SK-N-SH (cell line): Measurements from ENCODE around the gene C15orf61. TPM values are rescaled to one million over a fixed set of nuclear protein-coding genes. Genes with fewer than 3 reads are reported as not detected.

ENCODE experiments used
- CTCF ChIA-PET: fragments of 300-600, 350-600 bp; formaldehyde crosslinking; extraction: SDS; loops from one replicate; lab custom pipeline; 2021; lab: Yijun Ruan, JAX
- POLR2A ChIA-PET: fragments of 350-600 bp; sonication (Branson Sonifier 250); formaldehyde crosslinking; extraction: SDS; loops from one replicate; lab custom pipeline; 2020; ENCODE audit warnings: antibody characterized with exemption, inconsistent platforms; lab: Yijun Ruan, JAX
- DNase-seq: peaks from one replicate; pipeline ENCODE4 v3.0.0; 2012
- H2AFZ ChIP-seq: fragments of 200-600 bp; sonication (generic); 2 replicates; pipeline ENCODE4 v1.8.1; 2016; ENCODE audit warnings: antibody characterized with exemption, mild to moderate bottlenecking, low read depth
- H3F3A ChIP-seq: fragments of 200-600 bp; sonication (generic); replicated peaks from 2 replicates; pipeline ENCODE3; 2016; ENCODE audit warnings: antibody characterized with exemption, mild to moderate bottlenecking; ENCODE audit not compliant: insufficient read depth
- H3K27ac ChIP-seq, 2 experiments: fragments of 200-500 bp in 1 of 2; fragments of 200-600 bp in 1 of 2; sonication (Bioruptor generic) in 1 of 2; sonication (generic), shearing (Covaris generic) in 1 of 2; 2 replicates each; pipeline versions ENCODE4 v1.5.1 to v1.6.1; 2014 to 2016; ENCODE audit warnings: low read depth in 2 of 2, inconsistent platforms in 1 of 2, low read length in 1 of 2, mild to moderate bottlenecking in 1 of 2, mixed read lengths in 1 of 2
- H3K27me3 ChIP-seq: fragments of 200-600 bp; sonication (generic), shearing (Covaris generic); 2 replicates; pipeline ENCODE4 v1.6.1; 2016; ENCODE audit warnings: mixed run types; ENCODE audit not compliant: insufficient read depth
- H3K36me3 ChIP-seq, 2 experiments: fragments of 200-500 bp in 1 of 2; fragments of 200-600 bp in 1 of 2; sonication (Bioruptor generic) in 1 of 2; sonication (generic) in 1 of 2; replicated peaks in 1 of 2; 2 replicates each; pipeline versions ENCODE3 to v1.5.1; 2014 to 2016; ENCODE audit warnings: low read length in 1 of 2, mild to moderate bottlenecking in 1 of 2; ENCODE audit not compliant: insufficient read depth in 2 of 2, control insufficient read depth in 1 of 2
- H3K4me1 ChIP-seq, 2 experiments: fragments of 200-500 bp in 1 of 2; fragments of 200-600 bp in 1 of 2; sonication (Bioruptor generic) in 1 of 2; sonication (generic), shearing (Covaris generic) in 1 of 2; 2 replicates each; pipeline versions ENCODE4 v1.5.1 to v1.6.1; 2014 to 2016; ENCODE audit warnings: low read depth in 1 of 2, low read length in 1 of 2, mixed run types in 1 of 2; ENCODE audit not compliant: insufficient read depth in 2 of 2, control insufficient read depth in 1 of 2
- H3K4me2 ChIP-seq: fragments of 200-600 bp; sonication (generic), shearing (Covaris generic); 2 replicates; pipeline ENCODE4 v1.6.1; 2017; ENCODE audit warnings: mixed run types
- H3K4me3 ChIP-seq, 2 experiments: fragments of 200-500 bp in 1 of 2; fragments of 200-600 bp in 1 of 2; sonication (Bioruptor generic) in 1 of 2; sonication (generic), shearing (Covaris generic) in 1 of 2; 2 replicates each; pipeline versions ENCODE4 v1.5.1 to v1.8.1; 2014 to 2016; ENCODE audit warnings: low read depth in 2 of 2, inconsistent platforms in 1 of 2, low read length in 1 of 2, mild to moderate bottlenecking in 1 of 2, mixed read lengths in 1 of 2, moderate library complexity in 1 of 2
- H3K79me2 ChIP-seq: fragments of 200-600 bp; sonication (generic); 2 replicates; pipeline ENCODE4 v1.8.1; 2017; ENCODE audit warnings: mild to moderate bottlenecking; ENCODE audit not compliant: insufficient read depth
- H3K9ac ChIP-seq: fragments of 200-600 bp; sonication (generic); 2 replicates; pipeline ENCODE4 v1.6.1; 2017; ENCODE audit warnings: mixed run types
- H3K9me2 ChIP-seq: fragments of 200-600 bp; sonication (generic); 2 replicates; pipeline ENCODE4 v1.6.1; 2017; ENCODE audit warnings: mixed run types
- H3K9me3 ChIP-seq: fragments of 200-600 bp; sonication (generic); 2 replicates; pipeline ENCODE4 v1.6.1; 2017; ENCODE audit warnings: mixed run types, mild to moderate bottlenecking, moderate library complexity
- H4K20me1 ChIP-seq: fragments of 200-600 bp; sonication (generic); 2 replicates; pipeline ENCODE4 v1.6.1; 2017; ENCODE audit warnings: mild to moderate bottlenecking, mixed run types; ENCODE audit not compliant: insufficient read depth
- ELF1 ChIP-seq: IDR thresholded peaks from 2 replicates; pipeline ENCODE4 v1.4.0; 2012
- EZH2phosphoT487 ChIP-seq: fragments of 200-600 bp; sonication (generic); IDR thresholded peaks from 2 replicates; pipeline ENCODE4 v1.6.1; 2017; ENCODE audit warnings: low read depth, mixed run types, mild to moderate bottlenecking, antibody characterized with exemption, moderate library complexity, borderline replicate concordance
- FOXJ3 ChIP-seq: sonication (generic); formaldehyde crosslinking; IDR thresholded peaks from 2 replicates; pipeline ENCODE4 v1.5.1; 2020; ENCODE audit warnings: mild to moderate bottlenecking, missing genetic modification reagents
- GATA2 ChIP-seq: sonication (generic); formaldehyde crosslinking; IDR thresholded peaks from 2 replicates; pipeline ENCODE4 v1.5.0; 2020; ENCODE audit warnings: mild to moderate bottlenecking, missing genetic modification reagents
- JUND ChIP-seq: IDR thresholded peaks from 2 replicates; pipeline ENCODE4 v1.4.0; 2012
- POLR2AphosphoS5 ChIP-seq: IDR thresholded peaks from 2 replicates; pipeline ENCODE4 v1.6.1; 2012; ENCODE audit warnings: low read depth, low read length
- REST ChIP-seq: IDR thresholded peaks from 2 replicates; pipeline ENCODE4 v1.6.1; 2012; ENCODE audit warnings: mild to moderate bottlenecking, low read depth, low read length, moderate library complexity
- SMC3 ChIP-seq: IDR thresholded peaks from 2 replicates; pipeline ENCODE4 v1.6.1; 2012; ENCODE audit warnings: low read depth, low read length, improper control_type of control experiment
- YY1 ChIP-seq: IDR thresholded peaks from 2 replicates; pipeline ENCODE4 v1.4.0; 2012; ENCODE audit warnings: low read depth, mild to moderate bottlenecking
- polyA plus RNA-seq, 3 experiments: library from polyadenylated mRNA; depleted of rRNA; stranded (reverse); fragments of >200 nt; gene quantifications; 2 replicates each; pipeline ENCODE4 v1.2.3, GENCODE V29; 2012
- TF ChIP-seq, protein P1 (sequence below): IDR thresholded peaks from 2 replicates; pipeline ENCODE4; 2012
- TF ChIP-seq, protein P2 (sequence below): IDR thresholded peaks from 2 replicates; pipeline ENCODE4 v1.4.0; 2012; ENCODE audit warnings: low read depth, borderline replicate concordance
- TF ChIP-seq, protein P3 (sequence below): fragments of 150-350 bp; IDR thresholded peaks from 2 replicates; pipeline ENCODE4 v1.6.1; 2016; ENCODE audit warnings: mild to moderate bottlenecking, low read depth, low read length

C15orf61 gene
- polyA plus RNA-seq, 1 of the 3 experiments (the other 2 are of a cell fraction): 4.0 TPM

DNA sequence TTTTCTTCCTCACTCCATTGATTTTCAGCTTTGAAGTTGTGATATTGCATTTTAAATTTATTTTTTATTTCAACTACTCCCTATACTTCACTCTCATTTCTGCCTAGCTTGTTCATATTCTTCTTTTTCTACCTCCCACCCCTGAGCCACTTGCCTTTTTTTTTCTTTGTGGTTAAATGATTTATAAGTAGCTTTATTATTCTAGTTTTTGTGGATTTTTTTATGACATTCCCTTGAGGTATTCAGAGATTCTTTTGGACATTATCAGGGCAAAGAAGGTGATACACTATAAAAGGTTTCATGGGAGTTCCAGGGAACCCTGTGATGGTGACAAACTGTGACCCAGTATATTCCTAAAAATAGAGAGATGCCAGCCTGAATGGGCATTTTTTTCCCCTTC is 3.3 kb downstream of the C15orf61 start:
- Histone ChIP-seq H3K9me3 (no peaks in the 10 kb centered on the region), H3K4me1 (peaks cover 12 to 20% of the 10 kb centered on the region in 2 experiments; a peak in 3 of 4 replicates), H3K27ac (no peak overlapping the region), H3K36me3 (peaks cover 12 to 23% of the 10 kb centered on the region in 2 experiments), H4K20me1 (no peaks in the 10 kb centered on the region), H3K27me3 (no peaks in the 10 kb centered on the region), H2AFZ (no peak overlapping the region), H3K9ac (no peak overlapping the region; the same call in 1 of the 2 replicates), H3K4me2 (0 out of 2 replicates have a peak overlapping the region, but pooled peaks have one; percentile 90), H3K79me2 (peaks cover 48% of the 10 kb centered on the region), H3K4me3 (no peak overlapping the region), H3K9me2 (no peaks in the 10 kb centered on the region), H3F3A (peaks cover 12% of the 10 kb centered on the region)
- ChIA-PET POLR2A (no interaction called here), CTCF (interaction anchor here (0.6 to 1.6 kb wide), 5 partner anchors 9 to 214 kb away, joined by 3 to 5 read pairs (median 3); no protein-coding TSS in a partner anchor)
- TF ChIP-seq, protein P1, sequence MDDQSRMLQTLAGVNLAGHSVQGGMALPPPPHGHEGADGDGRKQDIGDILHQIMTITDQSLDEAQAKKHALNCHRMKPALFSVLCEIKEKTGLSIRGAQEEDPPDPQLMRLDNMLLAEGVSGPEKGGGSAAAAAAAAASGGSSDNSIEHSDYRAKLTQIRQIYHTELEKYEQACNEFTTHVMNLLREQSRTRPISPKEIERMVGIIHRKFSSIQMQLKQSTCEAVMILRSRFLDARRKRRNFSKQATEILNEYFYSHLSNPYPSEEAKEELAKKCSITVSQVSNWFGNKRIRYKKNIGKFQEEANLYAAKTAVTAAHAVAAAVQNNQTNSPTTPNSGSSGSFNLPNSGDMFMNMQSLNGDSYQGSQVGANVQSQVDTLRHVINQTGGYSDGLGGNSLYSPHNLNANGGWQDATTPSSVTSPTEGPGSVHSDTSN: no peak
- TF ChIP-seq GATA2: no peak
- TF ChIP-seq ELF1: no peak
- TF ChIP-seq REST: no peak
- no peak for TF ChIP-seq JUND
- TF ChIP-seq EZH2phosphoT487: no peak
- TF ChIP-seq, protein P2, sequence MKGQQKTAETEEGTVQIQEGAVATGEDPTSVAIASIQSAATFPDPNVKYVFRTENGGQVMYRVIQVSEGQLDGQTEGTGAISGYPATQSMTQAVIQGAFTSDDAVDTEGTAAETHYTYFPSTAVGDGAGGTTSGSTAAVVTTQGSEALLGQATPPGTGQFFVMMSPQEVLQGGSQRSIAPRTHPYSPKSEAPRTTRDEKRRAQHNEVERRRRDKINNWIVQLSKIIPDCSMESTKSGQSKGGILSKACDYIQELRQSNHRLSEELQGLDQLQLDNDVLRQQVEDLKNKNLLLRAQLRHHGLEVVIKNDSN: no peak
- no peak for TF ChIP-seq SMC3
- TF ChIP-seq, protein P3, sequence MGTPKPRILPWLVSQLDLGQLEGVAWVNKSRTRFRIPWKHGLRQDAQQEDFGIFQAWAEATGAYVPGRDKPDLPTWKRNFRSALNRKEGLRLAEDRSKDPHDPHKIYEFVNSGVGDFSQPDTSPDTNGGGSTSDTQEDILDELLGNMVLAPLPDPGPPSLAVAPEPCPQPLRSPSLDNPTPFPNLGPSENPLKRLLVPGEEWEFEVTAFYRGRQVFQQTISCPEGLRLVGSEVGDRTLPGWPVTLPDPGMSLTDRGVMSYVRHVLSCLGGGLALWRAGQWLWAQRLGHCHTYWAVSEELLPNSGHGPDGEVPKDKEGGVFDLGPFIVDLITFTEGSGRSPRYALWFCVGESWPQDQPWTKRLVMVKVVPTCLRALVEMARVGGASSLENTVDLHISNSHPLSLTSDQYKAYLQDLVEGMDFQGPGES: no peak
- TF ChIP-seq POLR2AphosphoS5: no peak
- no peak for TF ChIP-seq YY1
- TF ChIP-seq FOXJ3 (CRISPR knock-in tag): no peak
- no peak for DNase-seq
